Adrenal gland (tissue), 5 donors: ENCODE data around the gene GNAL.

Source experiments
- POLR2A ChIP-seq, 2 donors: fragments of 450-650 bp; IDR thresholded peaks; one replicate each; pipeline ENCODE4 v1.6.1; 2017; ENCODE audit warnings: antibody characterized with exemption in 2 of 2, mild to moderate bottlenecking in 2 of 2, moderate library complexity in 1 of 2
- TF ChIP-seq, protein P1 (sequence below), 6 experiments: fragments of 450-650 bp in 4 of 6; fragments of 200-600 bp in 2 of 6; sonication (generic) in 1 of 6; IDR thresholded peaks; 1 replicate in 5 of 6; 2 replicates in 1 of 6; pipeline versions ENCODE4 v1.5.1 to v1.8.0; 2016 to 2021; ENCODE audit warnings: antibody characterized with exemption in 6 of 6, mild to moderate bottlenecking in 2 of 6, moderate library complexity in 1 of 6
- donor health status: DM: no; HTN: no; CAD: no.

DNA sequence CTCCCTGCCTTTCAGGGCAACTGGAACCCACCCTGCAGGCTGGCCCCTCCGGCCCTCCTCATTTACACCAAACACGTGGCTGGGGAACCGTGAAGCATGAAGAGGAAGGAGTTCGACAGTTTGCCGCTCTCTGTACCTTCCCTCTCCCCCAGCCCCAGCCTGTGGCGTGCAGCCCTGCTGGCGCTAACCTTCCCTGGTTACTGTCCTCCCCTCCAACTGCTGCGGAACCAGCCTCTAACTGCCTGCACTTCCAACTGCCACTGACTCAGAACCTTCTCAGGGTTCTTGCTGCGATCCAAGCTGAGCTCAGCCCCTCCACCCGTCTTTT is 19.2 kb upstream of the GNAL start:
- TF ChIP-seq POLR2A (IDR thresholded peaks at IDR 0.05): no peak
- TF ChIP-seq, protein P1, sequence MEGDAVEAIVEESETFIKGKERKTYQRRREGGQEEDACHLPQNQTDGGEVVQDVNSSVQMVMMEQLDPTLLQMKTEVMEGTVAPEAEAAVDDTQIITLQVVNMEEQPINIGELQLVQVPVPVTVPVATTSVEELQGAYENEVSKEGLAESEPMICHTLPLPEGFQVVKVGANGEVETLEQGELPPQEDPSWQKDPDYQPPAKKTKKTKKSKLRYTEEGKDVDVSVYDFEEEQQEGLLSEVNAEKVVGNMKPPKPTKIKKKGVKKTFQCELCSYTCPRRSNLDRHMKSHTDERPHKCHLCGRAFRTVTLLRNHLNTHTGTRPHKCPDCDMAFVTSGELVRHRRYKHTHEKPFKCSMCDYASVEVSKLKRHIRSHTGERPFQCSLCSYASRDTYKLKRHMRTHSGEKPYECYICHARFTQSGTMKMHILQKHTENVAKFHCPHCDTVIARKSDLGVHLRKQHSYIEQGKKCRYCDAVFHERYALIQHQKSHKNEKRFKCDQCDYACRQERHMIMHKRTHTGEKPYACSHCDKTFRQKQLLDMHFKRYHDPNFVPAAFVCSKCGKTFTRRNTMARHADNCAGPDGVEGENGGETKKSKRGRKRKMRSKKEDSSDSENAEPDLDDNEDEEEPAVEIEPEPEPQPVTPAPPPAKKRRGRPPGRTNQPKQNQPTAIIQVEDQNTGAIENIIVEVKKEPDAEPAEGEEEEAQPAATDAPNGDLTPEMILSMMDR (IDR thresholded peaks at IDR 0.05): no peak
